GM18858 (cell line): ENCODE data around the gene SLC22A7.
"Not testable (repeated sequence)": the region's sequence is repeated elsewhere in the genome, so short reads cannot be mapped to it uniquely, and the experiment has no call there.

ENCODE experiments used
- ATAC-seq: cut with Tn5 transposase; IDR thresholded peaks from one replicate; pipeline ENCODE4 v1.9.1; 2021; ENCODE audit not compliant: unreplicated experiment

Gene SLC22A7

GRCh38 chr6:43299338-43300293 lies 1.6 kb downstream of the SLC22A7 start:
- ATAC-seq = no peak

- no peak for ATAC-seq
Measured at GRCh38 chr6:43301081-43301870, 3.2 kb downstream of the SLC22A7 start.

GRCh38 chr6:43302126-43302525 lies 4.1 kb downstream of the SLC22A7 start:
- ATAC-seq = no peak

- not testable (repeated sequence) for ATAC-seq
Measured at GRCh38 chr6:43303006-43303405, 4.9 kb downstream of the SLC22A7 start.

GRCh38 chr6:43303751-43304331 lies 5.8 kb downstream of the SLC22A7 start:
- no peak for ATAC-seq

- no peak for ATAC-seq
Measured at GRCh38 chr6:43304361-43304760, 6.3 kb downstream of the SLC22A7 start.

GRCh38 chr6:43304882-43305281 lies 6.8 kb downstream of the SLC22A7 start:
- no peak for ATAC-seq

GRCh38 chr6:43306086-43306485 lies 8.0 kb downstream of the SLC22A7 start:
- ATAC-seq = no peak

GRCh38 chr6:43307451-43308100 lies 9.5 kb downstream of the SLC22A7 start:
- no peak for ATAC-seq

GRCh38 chr6:43308101-43308989 lies 10.3 kb downstream of the SLC22A7 start, which contains the start of gene CRIP3:
CRIP3 (minus strand) TSS chr6:43308826; CDS start chr6:43308792, 34 bp downstream.
- ATAC-seq = no peak

- no peak for ATAC-seq
Measured at GRCh38 chr6:43308990-43309477, 11.0 kb downstream of the SLC22A7 start.

GRCh38 chr6:43310134-43310533 lies 12.1 kb downstream of the SLC22A7 start:
- no peak for ATAC-seq

GRCh38 chr6:43310624-43311023 lies 12.6 kb downstream of the SLC22A7 start:
- ATAC-seq = no peak

GRCh38 chr6:43311666-43312065 lies 13.6 kb downstream of the SLC22A7 start:
- no peak for ATAC-seq

GRCh38 chr6:43313813-43314212 lies 15.8 kb downstream of the SLC22A7 start:
- no peak for ATAC-seq

- no peak for ATAC-seq
Measured at GRCh38 chr6:43318011-43318410, 20.0 kb downstream of the SLC22A7 start.

- no peak for ATAC-seq
Measured at GRCh38 chr6:43325876-43326275, 27.8 kb downstream of the SLC22A7 start.

- no peak for ATAC-seq
Measured at GRCh38 chr6:43328528-43328927, 30.5 kb downstream of the SLC22A7 start.

- ATAC-seq = no peak
Measured at GRCh38 chr6:43331470-43331869, 33.4 kb downstream of the SLC22A7 start.

GRCh38 chr6:43331891-43332290 lies 33.8 kb downstream of the SLC22A7 start:
- ATAC-seq = no peak
